GM12801 (cell line): ENCODE data around the gene TMEM50B.

Experiments
- TF ChIP-seq, protein P1 (sequence below): IDR thresholded peaks from one replicate; pipeline ENCODE4 v1.5.1; 2011; ENCODE audit warnings: control low read depth; ENCODE audit not compliant: insufficient read length; ENCODE audit errors: extremely low read depth

The TMEM50B gene

DNA sequence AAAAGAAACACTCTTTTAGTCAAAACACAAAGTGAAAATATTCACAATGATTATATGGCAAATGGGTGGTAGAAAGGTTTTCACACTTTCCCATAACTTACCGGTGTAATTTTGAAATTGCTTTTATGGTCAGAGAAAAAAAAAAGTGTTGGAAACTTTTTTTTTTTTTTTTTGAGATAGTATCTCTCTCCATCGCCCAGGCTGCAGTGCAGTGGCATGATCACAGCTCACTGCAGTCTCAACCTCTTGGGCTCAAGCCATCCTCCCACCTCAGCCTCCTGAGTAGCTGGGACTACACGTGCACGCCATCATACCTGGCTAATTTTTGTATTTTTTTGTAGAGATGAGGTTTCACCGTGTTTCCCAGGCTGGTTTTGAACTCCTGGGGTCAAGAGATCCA is 73.3 kb downstream of the TMEM50B start:
- TF ChIP-seq, protein P1, sequence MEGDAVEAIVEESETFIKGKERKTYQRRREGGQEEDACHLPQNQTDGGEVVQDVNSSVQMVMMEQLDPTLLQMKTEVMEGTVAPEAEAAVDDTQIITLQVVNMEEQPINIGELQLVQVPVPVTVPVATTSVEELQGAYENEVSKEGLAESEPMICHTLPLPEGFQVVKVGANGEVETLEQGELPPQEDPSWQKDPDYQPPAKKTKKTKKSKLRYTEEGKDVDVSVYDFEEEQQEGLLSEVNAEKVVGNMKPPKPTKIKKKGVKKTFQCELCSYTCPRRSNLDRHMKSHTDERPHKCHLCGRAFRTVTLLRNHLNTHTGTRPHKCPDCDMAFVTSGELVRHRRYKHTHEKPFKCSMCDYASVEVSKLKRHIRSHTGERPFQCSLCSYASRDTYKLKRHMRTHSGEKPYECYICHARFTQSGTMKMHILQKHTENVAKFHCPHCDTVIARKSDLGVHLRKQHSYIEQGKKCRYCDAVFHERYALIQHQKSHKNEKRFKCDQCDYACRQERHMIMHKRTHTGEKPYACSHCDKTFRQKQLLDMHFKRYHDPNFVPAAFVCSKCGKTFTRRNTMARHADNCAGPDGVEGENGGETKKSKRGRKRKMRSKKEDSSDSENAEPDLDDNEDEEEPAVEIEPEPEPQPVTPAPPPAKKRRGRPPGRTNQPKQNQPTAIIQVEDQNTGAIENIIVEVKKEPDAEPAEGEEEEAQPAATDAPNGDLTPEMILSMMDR: no peak

DNA sequence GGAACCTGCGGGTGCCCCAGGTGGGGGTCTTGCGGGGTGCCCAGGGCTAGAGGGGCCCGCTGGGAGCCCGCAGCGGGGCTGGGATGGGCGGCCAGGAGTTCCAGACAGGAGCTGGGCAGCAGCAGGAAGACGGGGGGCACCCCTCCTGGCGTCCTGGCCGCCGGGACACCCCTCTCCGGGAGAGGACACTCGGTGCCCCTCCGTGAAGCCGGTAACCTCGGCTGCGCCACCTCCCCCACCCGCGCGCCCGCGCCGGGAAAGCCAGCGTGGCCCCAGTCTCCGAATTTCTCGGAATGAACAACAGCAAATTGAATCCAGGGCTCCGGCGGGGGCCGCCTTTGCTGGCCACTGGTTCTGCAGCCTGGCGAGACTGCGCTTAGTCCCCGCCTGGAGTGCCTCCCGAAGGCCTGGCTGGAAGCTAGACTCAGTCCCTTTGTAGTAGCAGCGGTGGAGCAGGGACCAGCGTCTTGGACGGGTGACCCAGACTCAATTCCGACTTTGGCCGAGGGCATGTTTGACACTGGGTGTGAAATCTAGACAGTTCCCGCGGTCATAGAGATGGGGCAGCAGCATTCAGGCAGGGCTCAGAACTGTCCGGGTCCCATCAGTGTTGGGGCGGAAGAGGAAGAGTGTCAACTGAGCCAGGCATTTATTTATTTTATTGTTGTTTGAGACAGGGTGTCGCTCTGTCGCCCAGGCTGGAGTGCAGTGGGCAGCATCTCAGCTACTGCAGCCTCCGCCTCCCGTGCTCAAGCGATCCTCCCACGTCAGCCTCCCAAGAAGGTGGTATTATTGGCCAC is 75.8 kb downstream of the TMEM50B start:
- TF ChIP-seq, protein P1: no peak

DNA sequence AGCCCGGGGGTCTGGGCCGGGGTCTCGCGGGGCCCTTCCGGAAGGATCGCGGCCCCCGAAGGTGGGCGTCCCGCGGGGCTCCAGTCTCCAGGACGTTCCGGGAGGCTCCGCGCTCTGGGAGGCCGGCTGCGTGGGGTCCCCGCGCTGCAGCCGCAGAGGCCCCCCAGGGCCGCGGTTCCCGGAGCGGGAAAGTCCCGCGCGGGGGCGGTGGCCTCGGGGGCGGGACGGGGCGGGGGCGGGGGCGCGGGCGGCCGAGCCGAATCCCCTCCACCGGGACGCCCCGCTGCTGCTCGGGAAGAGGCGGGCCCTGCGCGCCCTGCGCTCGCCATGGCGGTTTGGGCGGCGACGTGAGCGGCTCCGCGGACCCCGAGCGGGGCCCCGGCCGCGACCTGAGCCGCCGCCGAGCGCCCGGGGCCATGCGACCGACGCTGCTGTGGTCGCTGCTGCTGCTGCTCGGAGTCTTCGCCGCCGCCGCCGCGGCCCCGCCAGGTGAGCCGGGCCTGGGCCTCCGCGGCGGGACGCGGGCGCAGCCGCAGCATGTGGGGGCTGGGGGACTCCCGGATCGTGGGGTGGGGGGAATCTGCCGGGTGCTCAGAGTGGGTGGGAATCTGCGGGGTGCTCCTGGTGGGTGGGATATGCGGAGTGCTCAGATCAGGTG is 76.5 kb downstream of the TMEM50B start, which contains the start of gene IFNGR2:
IFNGR2 (plus strand) TSS at position 286 of the 658 bp plus-strand sequence; CDS start at position 417, 131 bp downstream.
- TF ChIP-seq, protein P1: no peak

DNA sequence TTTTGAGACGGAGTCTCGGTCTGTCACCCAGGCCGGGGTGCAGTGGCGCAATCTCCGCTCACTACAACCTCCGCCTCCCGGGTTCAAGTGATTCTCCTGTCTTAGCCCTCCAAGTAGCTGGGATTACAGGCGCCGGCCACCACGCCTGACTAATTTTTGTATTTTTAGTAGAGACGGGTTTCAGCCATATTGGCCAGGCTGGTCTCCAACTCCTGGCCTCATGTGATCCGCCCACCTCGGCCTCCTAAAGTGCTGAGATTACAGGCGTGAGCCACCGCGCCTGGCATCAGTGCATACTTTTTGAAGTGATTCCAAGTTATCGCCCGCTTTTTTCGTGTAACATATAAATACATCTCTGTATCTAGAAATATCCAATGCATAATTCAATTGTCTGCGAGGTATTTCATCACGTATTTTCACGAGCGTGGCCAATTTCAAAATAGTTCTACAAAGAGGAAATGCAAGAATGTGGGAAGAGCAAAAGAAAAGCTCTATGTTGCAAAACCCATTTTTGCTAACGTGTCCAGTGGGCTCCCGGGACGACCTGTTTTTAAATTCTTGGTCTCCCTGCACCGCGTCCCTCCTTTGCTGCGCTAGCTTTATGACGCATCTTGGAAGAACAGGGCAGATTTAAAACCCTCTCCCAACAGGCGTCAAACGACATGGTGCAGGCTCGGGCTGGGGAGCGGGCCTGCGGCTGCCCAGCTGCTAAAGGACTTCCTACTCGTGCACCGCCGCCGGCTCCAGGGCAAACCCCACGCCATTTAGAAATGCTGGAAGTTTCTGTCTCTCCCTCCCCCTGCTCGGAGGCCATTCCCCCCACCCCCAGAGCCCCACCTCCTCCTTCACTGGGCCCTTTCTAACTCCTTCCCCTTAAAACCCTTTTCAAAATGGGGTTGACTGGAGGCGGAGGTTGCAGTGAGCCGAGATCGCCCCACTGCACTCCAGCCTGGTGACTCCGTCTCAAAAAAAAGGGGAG is 77.5 kb downstream of the TMEM50B start:
- TF ChIP-seq, protein P1: no peak

DNA sequence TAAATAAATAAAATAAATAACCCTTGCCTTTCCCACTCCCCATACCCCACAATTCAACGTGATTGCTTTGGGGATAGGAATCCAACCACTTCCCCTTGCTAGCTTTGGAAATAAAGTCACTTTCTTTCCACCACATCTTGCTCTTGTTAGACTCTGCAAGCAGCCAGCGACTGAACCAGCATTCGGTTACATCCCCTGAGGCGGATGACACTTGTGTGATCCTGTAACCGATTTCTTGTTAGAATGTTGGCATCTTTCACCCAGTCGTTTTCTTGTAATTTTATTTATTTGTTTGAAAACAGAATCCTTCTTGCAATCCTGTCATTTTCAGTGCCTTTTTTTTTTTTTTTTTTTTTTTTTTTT is 78.2 kb downstream of the TMEM50B start:
- TF ChIP-seq, protein P1: no peak
